ENCODE results near the gene IL21R. TPM values are rescaled to one million over a fixed set of nuclear protein-coding genes. Genes with fewer than 3 reads are reported as not detected.
"Not testable (repeated sequence)": the region's sequence is repeated elsewhere in the genome, so short reads cannot be mapped to it uniquely, and the experiment has no call there.

The IL21R gene
- total and polyA plus RNA-seq, 2 donors (not counting 1 experiment from before 2014, with no cell fraction given): 28.5 to 32.1 TPM

- H3K79me2 ChIP-seq (ENCODE audit: control insufficient read depth, insufficient read depth, low read length): peaks cover 12% of the 10 kb centered on the region
- peaks cover 0 to 17% (median 2%) of the 10 kb centered on the region in 3 donors for H3K9me3 ChIP-seq (ENCODE audit: control extremely low read depth in 1 of 3, control insufficient read depth in 2 of 3, insufficient read depth in 1 of 3, low read length in 2 of 3)
- intact Hi-C loops (cut with micrococcal nuclease): no loop called here
- DNase-seq (no peak), ATAC-seq (ENCODE audit: low read depth) (no peak)
- Mint-ChIP-seq H3K27me3 (no peaks in the 10 kb centered on the region), H3K4me1 (peaks cover 72% of the 10 kb centered on the region), H3K27ac (peak overlapping the region; percentile 22), H3K9me3 (ENCODE audit: insufficient read depth) (no peaks in the 10 kb centered on the region), H3K4me3 (no peak overlapping the region)
- no peaks in the 10 kb centered on the region for H3K27me3 ChIP-seq (replicated peaks in 1 of 4; ENCODE audit: control extremely low read depth in 1 of 4, control insufficient read depth in 3 of 4, insufficient read depth in 4 of 4, low read length in 3 of 4)
- WGBS (ENCODE audit: insufficient coverage): no CpG with 5 or more reads among the region's 3 CpGs
- ChIA-PET POLR2A (no interaction called here), CTCF (interaction anchor here (0.8 to 7.4 kb wide), 8 partner anchors 9 to 300 kb away, joined by 3 to 54 read pairs (median 4); no protein-coding TSS in a partner anchor)
- peaks cover 46 to 72% of the 10 kb centered on the region in 2 donors for H3K4me1 ChIP-seq (ENCODE audit: control insufficient read depth in 2 of 2, insufficient read depth in 2 of 2, low read length in 2 of 2)
- H3K36me3 ChIP-seq (replicated peaks in 1 of 2; ENCODE audit: control extremely low read depth in 1 of 2, control insufficient read depth in 1 of 2, extremely low read depth in 1 of 2, insufficient read depth in 2 of 2, low read length in 1 of 2): peaks cover 0 to 9% of the 10 kb centered on the region in 2 experiments
- no peaks in the 10 kb centered on the region for H4K20me1 ChIP-seq (ENCODE audit: control insufficient read depth, insufficient read depth, low read length, poor library complexity, severe bottlenecking)
- no peak overlapping the region for H3K9ac ChIP-seq (ENCODE audit: low read length)
- TF ChIP-seq EZH2 (IDR thresholded peaks at IDR 0.05; ENCODE audit: borderline replicate concordance, insufficient read depth, low read depth, low read length, poor library complexity, severe bottlenecking): no peak
- TF ChIP-seq CTCF (IDR thresholded peaks at IDR 0.05): no peak
- no peak overlapping the region for H3K4me2 ChIP-seq (replicated peaks; ENCODE audit: low read depth, low read length, poor library complexity, severe bottlenecking)
- peak overlapping the region in 1 of 2 donors; percentile 14 for H3K27ac ChIP-seq (ENCODE audit: low read length in 2 of 2)
- no peak overlapping the region for H3K4me3 ChIP-seq (ENCODE audit: control extremely low read depth in 1 of 5, extremely low read depth in 1 of 5, insufficient read depth in 1 of 5, low read depth in 2 of 5, low read length in 4 of 5)
- H2AFZ ChIP-seq (ENCODE audit: insufficient read depth, low read depth, low read length, poor library complexity, severe bottlenecking): no peak overlapping the region
Measured at GRCh38 chr16:27453494-27453825, 51.5 kb downstream of the IL21R start.

DNA sequence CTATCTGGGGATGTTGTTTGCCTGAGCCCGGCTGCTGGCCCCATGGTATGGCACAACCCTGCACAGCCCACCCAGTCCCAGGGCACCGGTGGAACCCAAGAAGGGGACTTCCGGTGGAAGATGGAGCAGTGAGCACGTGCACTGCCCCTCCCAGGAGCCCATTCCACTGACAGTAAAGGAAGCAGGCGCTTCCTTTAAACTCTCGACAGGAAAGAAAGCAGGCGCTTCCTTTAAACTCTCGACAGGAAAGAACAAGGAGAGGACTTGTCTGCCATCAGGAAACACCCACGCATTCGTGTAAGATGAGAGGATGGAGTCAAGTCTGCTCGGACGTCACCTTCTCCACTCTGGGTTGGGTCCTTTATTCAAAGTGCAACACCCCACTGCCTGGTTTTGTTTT is 53.7 kb downstream of the IL21R start:
- H3K4me3 ChIP-seq (ENCODE audit: control extremely low read depth in 1 of 5, extremely low read depth in 1 of 5, insufficient read depth in 1 of 5, low read depth in 2 of 5, low read length in 4 of 5): no peak overlapping the region
- peak; percentile 36 for DNase-seq
- ChIA-PET POLR2A (no interaction called here), CTCF (interaction anchor here (1.2 to 7.4 kb wide), 5 partner anchors 88 to 346 kb away, joined by 3 to 54 read pairs (median 7); no protein-coding TSS in a partner anchor)
- H3K4me1 Mint-ChIP-seq: peaks cover 55% of the 10 kb centered on the region
- no peaks in the 10 kb centered on the region for H3K36me3 ChIP-seq (replicated peaks in 1 of 2; ENCODE audit: control extremely low read depth in 1 of 2, control insufficient read depth in 1 of 2, extremely low read depth in 1 of 2, insufficient read depth in 2 of 2, low read length in 1 of 2)
- peaks cover 0 to 16% (median 2%) of the 10 kb centered on the region in 3 donors for H3K9me3 ChIP-seq (ENCODE audit: control extremely low read depth in 1 of 3, control insufficient read depth in 2 of 3, insufficient read depth in 1 of 3, low read length in 2 of 3)
- H3K27me3 ChIP-seq (replicated peaks in 1 of 4; ENCODE audit: control extremely low read depth in 1 of 4, control insufficient read depth in 3 of 4, insufficient read depth in 4 of 4, low read length in 3 of 4): no peaks in the 10 kb centered on the region
- peak overlapping the region; percentile 55 for H3K4me2 ChIP-seq (replicated peaks; ENCODE audit: low read depth, low read length, poor library complexity, severe bottlenecking)
- H3K27ac Mint-ChIP-seq: no peak overlapping the region
- intact Hi-C loops (cut with micrococcal nuclease): loop anchor here (2.0 kb wide), 1 partner anchor 277 kb away; no protein-coding TSS in a partner anchor
- no peaks in the 10 kb centered on the region for H3K9me3 Mint-ChIP-seq (ENCODE audit: insufficient read depth)
- H3K9ac ChIP-seq (ENCODE audit: low read length): no peak overlapping the region
- no peak overlapping the region for H3K4me3 Mint-ChIP-seq
- TF ChIP-seq EZH2 (IDR thresholded peaks at IDR 0.05; ENCODE audit: borderline replicate concordance, insufficient read depth, low read depth, low read length, poor library complexity, severe bottlenecking) (no peak), CTCF (IDR thresholded peaks at IDR 0.05) (no peak)
- H4K20me1 ChIP-seq (ENCODE audit: control insufficient read depth, insufficient read depth, low read length, poor library complexity, severe bottlenecking): no peaks in the 10 kb centered on the region
- WGBS (ENCODE audit: insufficient coverage): 2% methylated on average over 7 of the region's 12 CpGs
- peaks cover 11% of the 10 kb centered on the region for H3K79me2 ChIP-seq (ENCODE audit: control insufficient read depth, insufficient read depth, low read length)
- H3K27ac ChIP-seq (ENCODE audit: low read length in 2 of 2): peak overlapping the region in 1 of 2 donors; percentile 30
- ATAC-seq (ENCODE audit: low read depth): no peak
- no peaks in the 10 kb centered on the region for H3K27me3 Mint-ChIP-seq
- peaks cover 30 to 49% of the 10 kb centered on the region in 2 donors for H3K4me1 ChIP-seq (ENCODE audit: control insufficient read depth in 2 of 2, insufficient read depth in 2 of 2, low read length in 2 of 2)
- H2AFZ ChIP-seq (ENCODE audit: insufficient read depth, low read depth, low read length, poor library complexity, severe bottlenecking): no peak overlapping the region

DNA sequence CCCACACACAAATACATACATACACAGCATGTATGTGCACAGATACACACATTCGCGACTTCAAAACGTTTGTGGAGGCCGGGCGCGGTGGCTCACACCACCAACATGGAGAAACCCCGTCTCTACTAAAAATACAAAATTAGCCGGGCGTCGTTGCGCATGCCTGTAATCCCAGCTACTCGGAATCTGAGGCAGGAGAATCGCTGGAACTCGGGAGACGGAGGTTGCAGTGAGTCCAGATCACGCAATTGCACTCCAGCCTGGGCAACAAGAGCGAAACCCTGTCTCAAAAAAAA is 55.6 kb downstream of the IL21R start:
- H3K9me3 Mint-ChIP-seq (ENCODE audit: insufficient read depth); H3K9ac ChIP-seq (ENCODE audit: low read length); H3K27me3 ChIP-seq (replicated peaks in 1 of 4; ENCODE audit: control extremely low read depth in 1 of 4, control insufficient read depth in 3 of 4, insufficient read depth in 4 of 4, low read length in 3 of 4); H3K27ac ChIP-seq (ENCODE audit: low read length in 2 of 2); H3K27me3 Mint-ChIP-seq; H2AFZ ChIP-seq (ENCODE audit: insufficient read depth, low read depth, low read length, poor library complexity, severe bottlenecking); H3K4me3 Mint-ChIP-seq; DNase-seq; H3K4me2 ChIP-seq (replicated peaks; ENCODE audit: low read depth, low read length, poor library complexity, severe bottlenecking); ATAC-seq (ENCODE audit: low read depth); H3K4me3 ChIP-seq (ENCODE audit: control extremely low read depth in 1 of 5, extremely low read depth in 1 of 5, insufficient read depth in 1 of 5, low read depth in 2 of 5, low read length in 4 of 5); H4K20me1 ChIP-seq (ENCODE audit: control insufficient read depth, insufficient read depth, low read length, poor library complexity, severe bottlenecking); H3K79me2 ChIP-seq (ENCODE audit: control insufficient read depth, insufficient read depth, low read length); POLR2A ChIA-PET; H3K9me3 ChIP-seq (ENCODE audit: control extremely low read depth in 1 of 3, control insufficient read depth in 2 of 3, insufficient read depth in 1 of 3, low read length in 2 of 3): not testable (repeated sequence)
- CTCF ChIA-PET: interaction anchor here (0.8 to 2.9 kb wide), 6 partner anchors 84 to 302 kb away, joined by 3 to 10 read pairs (median 5); no protein-coding TSS in a partner anchor
- peaks cover 40% of the 10 kb centered on the region for H3K4me1 Mint-ChIP-seq
- H3K36me3 ChIP-seq (replicated peaks in 1 of 2; ENCODE audit: control extremely low read depth in 1 of 2, control insufficient read depth in 1 of 2, extremely low read depth in 1 of 2, insufficient read depth in 2 of 2, low read length in 1 of 2): peaks cover 0 to 14% of the 10 kb centered on the region in 2 experiments
- 92% methylated on average over 13 of the region's 17 CpGs for WGBS (ENCODE audit: insufficient coverage)
- intact Hi-C loops (cut with micrococcal nuclease): loop anchor here (1.0 to 2.0 kb wide), 3 partner anchors 222 to 302 kb away; no protein-coding TSS in a partner anchor
- H3K27ac Mint-ChIP-seq: peak overlapping the region; percentile 6
- peaks cover 25 to 37% of the 10 kb centered on the region in 2 donors for H3K4me1 ChIP-seq (ENCODE audit: control insufficient read depth in 2 of 2, insufficient read depth in 2 of 2, low read length in 2 of 2)
